ENCODE data around the gene ID4.

- TF ChIP-seq FOXA1 (IDR thresholded peaks at IDR 0.05) (no peak), TARDBP (IDR thresholded peaks at IDR 0.05) (no peak), NFRKB (IDR thresholded peaks at IDR 0.05) (no peak), FOXM1 (IDR thresholded peaks at IDR 0.05; ENCODE audit: borderline replicate concordance) (peak; percentile 44; the same call in 1 of the 2 replicates), BHLHE40 (IDR thresholded peaks at IDR 0.05; ENCODE audit: borderline replicate concordance) (no peak), SP1 (IDR thresholded peaks at IDR 0.05) (no peak), ZNF384 (IDR thresholded peaks at IDR 0.05) (peak; percentile 92), CTBP1 (IDR thresholded peaks at IDR 0.05; ENCODE audit: borderline replicate concordance) (peak; percentile 61; the same call in 1 of the 2 replicates), ELF4 (IDR thresholded peaks at IDR 0.05) (no peak), FOXK2 (IDR thresholded peaks at IDR 0.05) (no peak), L3MBTL2 (conservative IDR thresholded peaks at IDR 0.05) (peak; percentile 81), HDGF (IDR thresholded peaks at IDR 0.05; ENCODE audit: borderline replicate concordance) (no peak), ARNT (IDR thresholded peaks at IDR 0.05) (peak; percentile 23; the same call in 1 of the 2 replicates)
Observed at GRCh38 chr6:19804205-19805128, 32.7 kb upstream of the ID4 start.
